Superior temporal gyrus (tissue), 1 donor: Measurements from ENCODE around the gene POLR3A.
"Not testable (repeated sequence)": the region's sequence is repeated elsewhere in the genome, so short reads cannot be mapped to it uniquely, and the experiment has no call there.

Source experiments
- DNase-seq: peaks from one replicate; pipeline ENCODE4 v3.0.0-alpha.2; 2016; ENCODE audit errors: extremely low spot score

Gene POLR3A

DNA sequence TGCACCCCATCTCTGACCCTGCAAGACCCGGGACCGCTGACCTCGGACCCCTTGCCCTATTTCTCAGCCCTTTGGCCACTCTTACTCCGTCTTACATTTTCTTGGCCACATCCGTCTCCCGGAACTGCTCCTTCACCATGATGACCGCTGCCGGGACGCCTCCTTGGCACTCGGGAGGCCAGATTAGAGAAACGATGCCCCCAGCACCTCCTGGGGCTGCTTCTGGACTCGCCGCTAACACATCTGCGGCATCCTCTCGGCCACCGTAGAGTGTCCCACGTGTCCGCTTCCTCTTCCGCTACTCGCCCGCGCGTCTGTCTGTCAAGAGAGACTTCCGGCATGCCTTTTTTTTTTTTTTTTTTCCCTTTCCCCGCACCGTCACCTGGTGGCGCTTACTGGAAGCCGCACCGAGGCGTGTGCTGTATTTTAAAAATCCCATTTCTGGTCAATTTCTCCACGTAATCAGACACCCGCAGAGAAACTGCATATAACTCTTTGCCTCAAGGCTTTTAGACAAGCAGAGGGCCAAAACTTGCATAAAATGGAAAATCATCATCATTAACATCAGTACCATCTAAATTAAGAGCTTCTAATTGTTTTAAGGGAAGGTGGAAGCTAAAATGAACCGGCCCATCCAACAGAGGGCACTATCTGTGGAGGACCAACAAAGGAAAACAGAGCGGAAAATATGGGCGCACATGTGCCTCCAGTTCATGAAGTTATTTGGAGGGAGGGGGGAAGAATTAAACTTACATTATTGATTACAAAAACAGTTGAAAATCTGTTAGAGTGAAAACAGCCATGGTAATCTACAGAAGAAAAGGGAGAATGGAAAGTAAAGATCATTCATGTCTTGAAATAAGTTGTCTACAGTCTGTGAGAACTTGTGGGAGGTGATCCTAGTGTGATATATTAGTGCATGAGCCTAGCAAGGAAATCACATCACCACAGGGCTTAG is at the start of gene POLR3A:
TSS of gene POLR3A (minus strand) at position 247 of the 958 bp plus-strand sequence. CDS start at position 139, 108 bp downstream.
- peak; percentile 96 for DNase-seq

GRCh38 chr10:78078539-78079330 is 49.4 kb upstream of the POLR3A start:
- DNase-seq = no peak

GRCh38 chr10:78075806-78076205 is 46.5 kb upstream of the POLR3A start:
- not testable (repeated sequence) for DNase-seq

DNA sequence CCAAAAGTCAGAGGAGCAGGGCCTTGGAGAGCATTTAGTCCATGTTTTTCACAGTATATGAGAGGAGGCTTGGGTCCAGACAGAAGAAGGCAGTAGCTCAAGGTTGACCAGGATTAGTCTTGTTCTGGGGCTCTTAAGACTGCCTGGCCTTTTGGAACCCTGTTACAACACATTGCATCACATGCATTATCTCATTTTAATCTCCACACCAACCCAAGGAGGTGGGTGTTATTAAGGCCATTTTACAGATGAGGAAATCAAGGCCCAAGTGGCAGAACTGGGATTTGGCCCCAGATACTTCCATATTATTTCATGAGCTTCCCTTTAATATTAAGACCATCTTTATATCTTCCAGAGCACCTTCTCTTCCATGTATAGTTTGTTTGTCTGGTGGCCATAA is 43.2 kb upstream of the POLR3A start:
- DNase-seq = no peak

DNA sequence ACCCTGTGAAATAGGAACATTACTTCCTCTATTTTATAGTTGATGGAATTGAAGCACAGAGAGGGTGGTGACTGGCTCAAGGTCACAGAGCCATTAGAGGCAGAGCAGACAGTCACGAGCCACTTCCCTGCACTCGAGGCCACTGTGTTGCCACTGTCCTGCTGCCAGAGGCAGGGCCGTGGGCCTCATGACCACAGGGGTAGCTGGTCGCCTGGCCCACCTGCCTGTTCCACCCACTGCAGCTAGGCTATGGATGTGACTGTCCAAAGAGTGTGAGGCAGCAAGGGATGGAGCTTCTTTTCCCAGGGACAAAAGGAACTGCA is 42.5 kb upstream of the POLR3A start:
- no peak for DNase-seq

- DNase-seq = no peak
Observed at GRCh38 chr10:78071140-78071856, 42.0 kb upstream of the POLR3A start.

DNA sequence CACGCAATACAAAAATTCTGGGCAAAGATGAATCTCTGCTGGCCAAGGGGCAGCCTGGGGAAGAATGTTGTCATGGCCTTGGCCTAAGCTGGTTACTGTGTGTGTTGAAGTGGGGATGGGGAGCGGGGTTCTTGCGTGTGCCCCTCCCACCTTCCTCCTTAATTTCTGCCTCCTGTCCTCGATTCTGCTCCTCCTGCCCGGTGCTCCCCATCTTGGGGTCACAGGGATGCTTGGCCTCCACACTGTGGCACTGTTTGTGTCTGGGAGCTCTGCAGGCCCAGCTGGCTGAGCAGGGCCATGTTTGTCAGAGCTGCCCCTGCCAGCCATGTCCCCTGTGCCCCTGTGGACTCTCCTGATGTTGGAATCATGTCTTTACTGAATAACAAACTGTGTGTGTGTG is 41.4 kb upstream of the POLR3A start:
- DNase-seq = no peak

GRCh38 chr10:78070064-78070463 is 40.7 kb upstream of the POLR3A start:
- not testable (repeated sequence) for DNase-seq

- DNase-seq = no peak
Observed at GRCh38 chr10:78069151-78069550, 39.8 kb upstream of the POLR3A start.

GRCh38 chr10:78066728-78067430 is 37.6 kb upstream of the POLR3A start:
- no peak for DNase-seq

- DNase-seq = no peak
Observed at GRCh38 chr10:78066012-78066411, 36.7 kb upstream of the POLR3A start.

DNA sequence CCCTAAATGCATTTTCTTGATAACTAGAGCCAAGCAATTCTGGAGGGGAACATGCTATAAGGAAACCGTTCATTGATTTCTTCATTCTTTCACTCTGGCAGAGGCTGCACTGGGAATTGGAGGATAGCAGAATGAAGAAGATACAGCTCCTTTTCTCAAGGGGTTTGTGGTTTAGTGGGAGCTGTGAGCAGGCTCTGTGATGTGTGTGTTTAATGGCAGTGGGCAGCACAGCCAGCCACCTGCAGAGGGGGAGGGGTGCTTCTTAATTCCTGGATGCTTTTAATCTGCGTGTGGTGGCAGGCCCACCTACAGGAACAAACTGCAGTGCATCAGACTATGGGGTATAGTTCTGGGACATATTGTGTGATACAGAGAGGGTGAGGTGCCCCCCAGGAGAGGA is 36.3 kb upstream of the POLR3A start:
- DNase-seq = no peak

- DNase-seq = not testable (repeated sequence)
Observed at GRCh38 chr10:78064919-78065318, 35.6 kb upstream of the POLR3A start.

- DNase-seq = no peak
Observed at GRCh38 chr10:78063236-78063635, 33.9 kb upstream of the POLR3A start.

- DNase-seq = no peak
Observed at GRCh38 chr10:78062296-78062695, 33.0 kb upstream of the POLR3A start.

- no peak for DNase-seq
Observed at GRCh38 chr10:78059906-78060702, 30.8 kb upstream of the POLR3A start.

- no peak for DNase-seq
Observed at GRCh38 chr10:78058562-78058961, 29.2 kb upstream of the POLR3A start.

DNA sequence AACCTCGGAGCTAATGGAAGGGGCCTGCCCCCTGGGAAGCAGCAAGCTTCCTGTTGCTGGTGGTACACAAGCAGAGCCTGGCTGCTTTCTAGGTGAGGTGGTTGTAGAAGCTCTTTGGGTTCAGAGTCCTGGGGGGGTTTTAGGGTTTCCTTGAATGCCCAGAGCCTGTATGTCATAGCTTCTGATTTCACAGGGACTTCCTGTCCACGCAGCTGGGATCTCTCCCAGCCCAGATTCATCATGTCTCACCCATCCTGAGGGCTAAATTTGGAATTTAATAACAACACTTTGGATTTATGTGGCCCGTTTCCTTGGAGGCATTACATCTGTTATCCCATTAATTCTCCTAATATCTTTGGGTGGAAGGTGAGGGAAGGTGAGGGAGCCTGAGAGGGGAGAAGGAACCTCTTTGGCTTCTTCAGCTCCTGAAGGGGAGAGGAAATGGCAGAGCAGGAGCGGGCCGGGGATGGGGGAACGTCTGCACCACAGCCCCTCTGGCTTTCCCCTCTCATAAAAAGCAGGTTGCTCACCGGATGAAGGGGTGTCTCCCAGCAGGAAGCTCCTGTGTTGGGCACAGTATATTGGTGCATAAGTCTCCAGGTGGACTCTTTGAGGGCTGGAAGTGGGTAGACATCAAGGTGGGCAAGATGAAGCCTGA is 24.0 kb upstream of the POLR3A start:
- DNase-seq = no peak

- DNase-seq = no peak
Observed at GRCh38 chr10:78049851-78050250, 20.5 kb upstream of the POLR3A start.

DNA sequence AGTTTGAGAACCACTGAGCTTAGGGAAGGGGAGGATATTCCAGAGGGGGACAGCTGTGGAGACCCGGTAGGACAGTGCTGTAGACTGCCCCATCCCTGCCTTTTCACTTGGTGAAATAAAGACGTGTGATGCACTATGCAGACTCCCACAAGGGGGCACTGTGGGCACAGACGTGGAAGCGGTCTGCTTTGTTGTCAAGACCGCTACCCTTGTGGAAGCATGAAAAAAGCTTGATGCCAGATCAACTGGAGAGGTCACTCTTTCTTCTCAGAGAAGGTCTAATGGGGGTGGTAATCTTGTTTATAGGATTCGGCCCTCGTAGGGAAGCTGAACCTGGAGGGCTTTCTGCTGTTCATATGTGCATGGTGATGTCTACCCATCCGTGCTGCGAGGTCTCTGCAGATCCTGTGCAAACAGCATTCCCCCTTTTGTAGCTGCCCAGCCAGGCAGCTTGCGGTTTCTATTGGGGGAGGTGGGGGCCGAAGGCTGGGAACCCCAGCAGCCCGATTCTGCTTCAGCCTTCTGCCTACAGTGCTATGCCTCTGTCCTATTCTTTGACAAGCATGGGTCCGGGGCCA is 18.1 kb upstream of the POLR3A start:
- DNase-seq = peak; percentile 98
